GM18526 (cell line): ENCODE results near the gene ALDH1A2.

Experiments
- POLR2A ChIP-seq: IDR thresholded peaks from 3 replicates; pipeline ENCODE4 v1.6.1; 2011; ENCODE audit not compliant: insufficient read length; ENCODE audit errors: extremely low read depth

ALDH1A2 gene

GRCh38 chr15:58065445-58066041 is at the start of gene ALDH1A2:
Gene ALDH1A2, minus strand, starts transcription at chr15:58065711. Its CDS starts 61 bp downstream, at chr15:58065650.
- TF ChIP-seq POLR2A: no peak

- no peak for TF ChIP-seq POLR2A
These were observed 49.3 kb upstream of the ALDH1A2 start for GRCh38 chr15:58114812-58115211.

- TF ChIP-seq POLR2A: no peak
These were observed 48.9 kb upstream of the ALDH1A2 start for GRCh38 chr15:58114388-58114787.

DNA sequence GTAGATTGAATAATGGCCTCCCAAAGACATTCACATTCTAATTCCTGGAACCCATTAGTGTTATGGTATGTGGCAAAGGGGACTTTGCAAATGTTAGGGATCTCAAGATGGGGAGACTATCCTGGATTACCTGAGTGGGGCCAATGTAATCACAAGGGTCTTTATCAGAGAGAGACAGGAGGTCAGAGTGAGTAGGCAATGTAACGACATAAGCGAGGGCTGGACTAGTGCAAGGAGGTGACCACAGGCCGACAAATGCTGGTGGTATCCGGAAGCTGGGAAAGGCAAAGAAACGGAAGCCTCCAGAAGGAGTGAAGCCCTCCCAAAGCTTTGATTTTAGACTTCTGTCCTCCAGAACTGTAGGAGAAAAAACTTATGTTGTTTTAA is 46.2 kb upstream of the ALDH1A2 start:
- TF ChIP-seq POLR2A: no peak

DNA sequence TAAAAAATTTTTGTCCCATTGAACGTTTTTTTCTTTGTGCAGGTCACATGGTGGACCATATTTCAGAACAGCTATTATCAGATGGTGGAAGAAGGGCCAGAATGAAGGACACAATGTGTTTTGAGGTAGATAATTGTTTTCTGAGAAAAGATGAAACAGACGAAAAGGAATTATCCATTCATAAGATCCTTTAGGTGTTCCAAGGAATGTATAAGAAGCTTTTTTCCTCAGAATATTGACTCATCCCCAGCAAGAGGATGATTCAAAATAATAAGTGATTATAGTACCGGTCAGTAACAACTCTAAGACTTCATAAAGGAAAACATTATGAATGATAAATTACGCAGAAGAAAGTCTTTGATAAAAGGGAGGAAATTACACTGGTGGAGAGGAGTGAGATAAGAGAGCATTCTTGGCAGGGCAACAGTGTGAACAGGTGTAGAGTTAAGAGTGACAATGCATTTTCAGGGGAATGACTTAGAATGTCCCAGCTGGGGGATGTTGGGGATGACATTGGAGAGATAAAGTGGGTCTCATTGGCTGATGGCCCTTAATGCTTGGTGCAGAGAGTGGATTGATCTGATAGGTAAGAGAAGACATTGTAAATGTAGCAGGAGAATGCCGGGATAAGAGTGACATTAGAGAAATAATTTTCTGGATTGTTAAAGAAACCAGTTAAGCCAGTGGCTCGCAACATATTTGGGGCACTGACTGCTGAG is 45.6 kb upstream of the ALDH1A2 start:
- TF ChIP-seq POLR2A: no peak

DNA sequence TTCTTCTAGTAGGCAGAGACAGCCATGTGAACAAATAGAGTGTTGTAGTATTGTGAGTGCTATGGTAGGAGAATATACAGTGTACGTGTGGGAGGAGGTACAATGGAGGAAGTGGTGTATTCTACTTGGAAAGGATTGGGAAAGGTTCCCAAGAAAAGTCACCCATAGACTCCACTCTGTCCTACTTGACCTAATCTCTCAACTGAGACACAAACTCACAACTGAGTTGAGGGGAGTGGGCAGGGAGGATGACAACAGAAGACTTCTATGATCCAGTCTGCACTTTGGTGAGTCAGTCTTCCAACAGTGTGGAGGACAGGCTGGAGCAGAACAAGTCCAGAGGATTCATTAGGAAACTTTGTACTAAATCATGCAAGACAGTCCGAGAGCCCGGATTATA is 43.9 kb upstream of the ALDH1A2 start:
- no peak for TF ChIP-seq POLR2A

DNA sequence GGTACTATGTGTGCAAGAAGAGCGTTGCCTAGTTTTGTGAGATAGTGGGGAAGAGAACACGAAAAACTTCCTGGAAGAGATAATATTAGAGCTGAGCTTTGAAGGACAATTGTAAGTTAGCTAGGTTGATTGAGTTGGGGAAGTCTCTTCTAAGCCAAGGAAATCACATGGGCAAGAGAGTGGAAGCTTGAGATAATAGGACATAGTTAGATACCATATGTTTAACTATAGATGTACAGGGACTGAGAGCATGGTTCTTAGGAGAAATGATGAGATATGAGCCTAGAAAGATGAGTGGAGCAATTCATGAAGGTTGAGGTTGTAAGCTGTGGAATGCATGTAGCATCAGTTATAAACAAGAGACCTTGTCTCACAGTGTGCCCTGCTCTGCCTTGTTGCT is 42.6 kb upstream of the ALDH1A2 start:
- TF ChIP-seq POLR2A: no peak

DNA sequence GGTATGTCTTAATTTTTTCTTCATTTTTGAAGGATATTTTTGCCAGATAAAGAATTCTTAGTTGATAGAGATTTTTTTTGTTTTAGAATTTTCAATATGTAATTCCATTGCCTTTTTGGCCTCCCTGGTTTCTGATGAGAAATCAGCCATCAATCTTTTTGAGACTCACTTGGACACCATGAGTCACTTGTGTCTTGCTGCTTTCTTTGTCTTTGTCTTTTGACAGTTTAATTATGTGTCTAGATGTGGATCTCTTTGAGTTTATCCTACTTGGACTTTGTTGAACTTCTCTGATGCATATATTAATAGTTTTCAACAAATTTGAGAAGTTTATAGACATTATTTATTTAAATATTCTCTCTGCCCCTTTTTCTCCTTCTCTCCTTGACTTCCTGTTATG is 38.0 kb upstream of the ALDH1A2 start:
- TF ChIP-seq POLR2A: no peak

DNA sequence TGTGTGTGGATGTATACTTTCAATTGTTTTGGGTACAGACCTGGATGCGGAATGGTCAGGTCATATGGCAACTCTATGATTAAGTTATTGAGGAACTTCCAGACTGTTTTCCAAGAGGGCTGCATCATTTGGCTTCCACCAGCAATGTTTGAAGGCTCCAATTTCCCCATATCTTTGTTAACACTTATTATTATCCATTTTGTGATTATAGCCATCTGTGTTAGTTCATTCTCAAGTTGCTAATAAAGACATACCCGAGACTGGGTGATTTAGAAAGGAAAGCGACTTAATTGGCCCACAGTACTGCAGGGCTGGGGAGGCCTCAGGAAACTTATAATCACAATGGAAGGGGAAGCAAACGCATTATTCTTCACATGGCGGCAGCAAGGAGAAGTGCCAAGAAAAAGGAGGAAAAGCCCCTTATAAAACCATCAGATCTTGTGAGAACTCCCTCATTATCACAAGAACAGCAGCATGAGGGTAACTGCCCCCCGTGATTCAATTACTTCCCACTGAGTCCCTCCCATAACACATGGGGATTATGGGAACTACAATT is 31.1 kb upstream of the ALDH1A2 start:
- no peak for TF ChIP-seq POLR2A

DNA sequence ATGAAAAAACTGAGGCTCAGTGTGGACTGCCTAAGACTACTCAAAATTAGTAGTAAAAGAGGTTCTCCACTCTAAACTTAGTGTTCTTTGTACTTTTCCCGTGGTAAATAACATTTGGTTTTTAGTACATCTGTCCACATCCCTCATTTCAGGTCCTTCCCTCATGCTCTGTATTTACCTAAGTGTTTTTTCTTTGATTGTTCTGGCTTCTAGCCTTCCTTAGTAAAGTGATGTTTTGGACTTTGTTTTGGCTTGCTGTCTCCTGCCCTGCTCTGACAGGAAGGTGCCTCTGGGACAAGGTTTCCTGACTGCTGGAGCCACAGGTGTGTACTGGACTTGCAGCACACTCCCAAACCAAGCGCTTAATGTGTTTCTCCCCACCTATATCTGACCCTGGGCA is 29.9 kb upstream of the ALDH1A2 start:
- no peak for TF ChIP-seq POLR2A

- no peak for TF ChIP-seq POLR2A
These were observed 22.4 kb upstream of the ALDH1A2 start for GRCh38 chr15:58087871-58088270.

DNA sequence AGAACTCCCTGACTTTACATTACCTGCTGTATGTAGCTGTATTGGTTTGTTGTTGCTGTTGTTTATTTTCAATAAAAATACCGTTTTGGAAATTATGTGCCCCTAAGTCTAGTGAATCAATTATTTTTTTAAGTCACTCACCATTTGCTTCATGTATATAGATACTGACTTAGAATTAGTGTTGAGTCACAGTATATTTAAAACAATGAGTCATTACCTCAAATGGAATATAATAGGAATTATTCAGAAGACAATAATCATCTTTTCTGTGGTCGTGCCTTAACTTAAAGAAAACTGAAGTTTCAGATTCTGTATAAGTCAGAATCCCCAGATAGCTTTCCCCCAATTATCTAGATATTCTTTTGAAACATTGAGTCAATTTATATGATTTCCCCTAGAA is 21.0 kb upstream of the ALDH1A2 start:
- TF ChIP-seq POLR2A: no peak

GRCh38 chr15:58083526-58083925 is 18.0 kb upstream of the ALDH1A2 start:
- TF ChIP-seq POLR2A: no peak

DNA sequence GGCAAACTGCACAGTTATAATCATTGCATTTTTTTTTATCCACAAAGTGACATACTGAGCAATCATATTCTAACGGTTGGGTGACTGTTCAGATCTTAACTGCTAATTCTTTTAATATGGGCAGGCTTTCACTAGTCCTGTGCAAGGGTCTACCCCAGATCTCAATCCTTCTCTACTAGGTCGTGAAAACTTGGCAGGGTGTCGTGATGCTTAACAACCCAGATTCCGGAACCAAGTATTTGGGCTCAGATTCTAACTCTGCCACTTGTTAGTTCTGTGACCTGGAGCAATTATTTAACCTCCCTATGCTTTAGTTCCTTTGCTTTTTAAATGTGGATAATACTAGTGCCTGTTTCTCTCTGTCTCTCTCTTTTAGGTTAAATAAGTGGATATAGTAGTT is 16.4 kb upstream of the ALDH1A2 start:
- no peak for TF ChIP-seq POLR2A

DNA sequence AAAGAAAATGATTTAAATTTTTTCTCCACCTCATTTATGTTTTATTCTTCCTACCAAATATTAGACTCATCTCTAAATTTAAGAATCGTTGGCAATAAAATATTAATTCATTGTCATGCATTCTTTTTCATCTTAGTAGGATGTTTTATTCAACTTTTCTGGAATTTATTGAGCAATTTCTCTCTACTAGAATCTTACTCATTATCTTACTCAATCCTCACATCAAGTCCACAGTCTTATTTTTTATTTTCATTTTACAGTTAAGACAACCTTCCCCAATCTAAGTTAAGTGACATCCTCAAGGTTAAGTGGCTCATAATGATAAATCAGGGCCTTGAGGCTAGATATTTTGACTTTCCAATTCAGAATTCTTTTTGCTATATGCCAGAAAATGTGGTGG is 15.9 kb upstream of the ALDH1A2 start:
- TF ChIP-seq POLR2A: no peak

- TF ChIP-seq POLR2A: no peak
These were observed 14.9 kb upstream of the ALDH1A2 start for GRCh38 chr15:58080398-58080797.

DNA sequence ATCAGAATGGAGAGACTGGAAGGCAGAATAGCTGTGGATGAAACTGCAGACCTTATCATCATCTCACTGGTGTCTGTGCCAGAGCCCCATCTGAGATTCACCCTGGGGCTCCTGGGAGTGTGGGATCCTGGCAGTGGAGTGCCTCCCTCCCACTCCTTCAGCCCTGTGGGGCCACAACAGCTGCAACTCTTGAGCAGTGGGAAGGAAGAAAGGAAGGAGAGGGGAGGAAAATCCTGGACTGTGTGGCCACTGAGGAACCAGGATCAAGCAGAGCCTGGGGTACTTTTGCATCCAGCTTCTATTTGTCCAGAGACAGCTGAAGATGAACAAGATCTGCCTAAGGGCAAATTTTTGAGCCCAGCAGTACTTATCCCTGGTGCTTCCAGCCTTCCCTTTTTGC is 13.1 kb upstream of the ALDH1A2 start:
- TF ChIP-seq POLR2A: no peak
